K562 (cell line): ENCODE data around the gene POLRMT.

Experiments
- ARNT ChIP-seq, 2 experiments: fragments of 450-650 bp; IDR thresholded peaks; 2 replicates each; pipeline ENCODE4 v1.6.1; 2016; ENCODE audit warnings: mild to moderate bottlenecking in 1 of 2
- BMI1 ChIP-seq: fragments of 150-350 bp; IDR thresholded peaks from 2 replicates; pipeline ENCODE4 v1.6.1; 2014; ENCODE audit warnings: low read length
- EP300 ChIP-seq: IDR thresholded peaks from 2 replicates; pipeline ENCODE4 v1.6.1; 2012; ENCODE audit warnings: low read length, improper control_type of control experiment
- MYC ChIP-seq, 2 experiments: fragments of 250-450 bp in 1 of 2; sonication (Bioruptor Pico) in 1 of 2; IDR thresholded peaks; 2 replicates each; pipeline versions ENCODE4 v1.5.1 to v1.6.1; 2012 to 2021; ENCODE audit warnings: low read depth in 2 of 2, borderline replicate concordance in 1 of 2, improper control_type of control experiment in 1 of 2, low read length in 1 of 2, mild to moderate bottlenecking in 1 of 2, moderate library complexity in 1 of 2
- NFRKB ChIP-seq: fragments of 450-650 bp; IDR thresholded peaks from 2 replicates; pipeline ENCODE4 v1.6.1; 2016; ENCODE audit warnings: low read depth
- NR2C2 ChIP-seq, 2 experiments: fragments of 200-800 bp in 1 of 2; sonication (Bioruptor generic) in 1 of 2; sonication (generic) in 1 of 2; formaldehyde crosslinking in 1 of 2; IDR thresholded peaks; 2 replicates each; pipeline versions ENCODE4 v1.6.1 to v1.8.0; 2016 to 2022; ENCODE audit warnings: mild to moderate bottlenecking in 1 of 2, missing compliant biosample characterization in 1 of 2, missing genetic modification characterization in 1 of 2, missing genetic modification reagents in 1 of 2
- POLR2A ChIP-seq: fragments of 450-650 bp; conservative IDR thresholded peaks from 2 replicates; pipeline ENCODE4 v1.6.1; 2016
- POLR2AphosphoS5 ChIP-seq: IDR thresholded peaks from 2 replicates; pipeline ENCODE4 v1.6.1; 2011; ENCODE audit warnings: mild to moderate bottlenecking, low read depth, low read length, moderate library complexity; ENCODE audit not compliant: control insufficient read depth, insufficient read depth
- RAD21 ChIP-seq, 2 experiments: fragments of 250-450 bp in 1 of 2; fragments of 450-650 bp in 1 of 2; sonication (Bioruptor Pico) in 1 of 2; formaldehyde crosslinking in 1 of 2; IDR thresholded peaks in 1 of 2; conservative IDR thresholded peaks in 1 of 2; 2 replicates each; pipeline versions ENCODE4 v1.4.0 to v1.8.0; 2020 to 2022; ENCODE audit warnings: mild to moderate bottlenecking in 2 of 2, moderate library complexity in 1 of 2
- ZNF644 ChIP-seq: fragments of 200-800 bp; sonication (Bioruptor generic); IDR thresholded peaks from 2 replicates; pipeline ENCODE4 v1.6.1; 2016; ENCODE audit warnings: low read depth, missing genetic modification characterization, missing compliant biosample characterization

GRCh38 chr19:658916-659839 is 25.8 kb upstream of the POLRMT start:
- TF ChIP-seq ZNF644 (tag): no peak
- TF ChIP-seq RAD21 (CRISPR knock-in tag; conservative IDR thresholded peaks at IDR 0.05 in 1 of 2, IDR thresholded peaks at IDR 0.05 in 1 of 2): no peak
- TF ChIP-seq NFRKB: no peak
- no peak for TF ChIP-seq MYC (IDR thresholded peaks at IDR 0.05; ENCODE audit: low read depth, low read length)
- TF ChIP-seq MYC (CRISPR knock-in tag; IDR thresholded peaks at IDR 0.05; ENCODE audit: borderline replicate concordance, low read depth): no peak
- TF ChIP-seq BMI1: no peak
- TF ChIP-seq POLR2AphosphoS5: no peak
- TF ChIP-seq EP300: no peak
- no peak for TF ChIP-seq POLR2A
- TF ChIP-seq NR2C2 (CRISPR knock-in tag; IDR thresholded peaks at IDR 0.05): no peak
- TF ChIP-seq NR2C2 (tag; IDR thresholded peaks at IDR 0.05): no peak
- TF ChIP-seq ARNT (IDR thresholded peaks at IDR 0.05): no peak
